ENCODE measurements around the gene FCN2. TPM values are rescaled to one million over a fixed set of nuclear protein-coding genes. Genes with fewer than 3 reads are reported as not detected.

The FCN2 gene
- total RNA-seq, 2 donors from 2014 or later = 2.0 TPM; not detected in 1

- ATAC-seq = no peak
These were observed 3.9 kb downstream of the FCN2 start for GRCh38 chr9:134884492-134884891.

GRCh38 chr9:134885001-134885678 lies 4.5 kb downstream of the FCN2 start:
- DNase-seq (no peak), ATAC-seq (no peak)
- intact Hi-C loops (cut with DNase I) = no loop called here

More at GRCh38 chr9:134884492-134884891, 3.9 kb downstream of the FCN2 start:
- intact Hi-C loops (cut with DNase I) = no loop called here
- DNase-seq = no peak

DNA sequence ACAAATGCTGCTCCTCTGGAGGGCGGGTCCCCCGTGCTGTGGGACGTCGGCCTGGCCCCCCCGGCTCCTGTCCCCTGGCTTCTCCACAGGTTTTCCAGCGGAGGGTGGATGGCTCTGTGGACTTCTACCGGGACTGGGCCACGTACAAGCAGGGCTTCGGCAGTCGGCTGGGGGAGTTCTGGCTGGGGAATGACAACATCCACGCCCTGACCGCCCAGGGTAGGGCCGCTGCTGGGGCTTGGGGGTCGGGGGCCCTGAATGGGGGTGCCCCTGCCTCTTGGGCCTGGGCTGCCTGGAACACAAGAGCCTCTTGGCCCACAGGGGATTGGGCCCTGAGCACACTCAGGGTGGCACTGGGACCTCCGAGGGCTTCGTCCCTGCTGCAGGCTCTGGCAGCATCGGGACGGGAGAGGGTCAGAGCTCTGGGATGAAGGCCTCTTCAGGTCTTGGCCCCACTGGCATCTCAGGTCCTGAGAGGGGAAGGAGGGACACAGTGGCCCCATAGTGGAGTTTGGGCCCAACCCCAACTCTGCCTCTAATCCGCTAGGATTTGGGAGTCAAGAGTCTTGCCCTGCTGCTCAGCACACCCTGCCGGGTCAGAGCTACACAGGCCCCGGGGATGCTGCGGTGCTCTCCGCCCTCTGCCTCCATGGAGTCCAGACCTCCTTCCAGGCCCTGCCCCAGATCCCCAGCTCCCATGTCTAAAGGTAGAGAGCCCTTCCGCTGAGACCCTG lies 5.2 kb downstream of the FCN2 start:
- DNase-seq = no peak
- no peak for ATAC-seq
- intact Hi-C loops (cut with DNase I) = no loop called here

DNA sequence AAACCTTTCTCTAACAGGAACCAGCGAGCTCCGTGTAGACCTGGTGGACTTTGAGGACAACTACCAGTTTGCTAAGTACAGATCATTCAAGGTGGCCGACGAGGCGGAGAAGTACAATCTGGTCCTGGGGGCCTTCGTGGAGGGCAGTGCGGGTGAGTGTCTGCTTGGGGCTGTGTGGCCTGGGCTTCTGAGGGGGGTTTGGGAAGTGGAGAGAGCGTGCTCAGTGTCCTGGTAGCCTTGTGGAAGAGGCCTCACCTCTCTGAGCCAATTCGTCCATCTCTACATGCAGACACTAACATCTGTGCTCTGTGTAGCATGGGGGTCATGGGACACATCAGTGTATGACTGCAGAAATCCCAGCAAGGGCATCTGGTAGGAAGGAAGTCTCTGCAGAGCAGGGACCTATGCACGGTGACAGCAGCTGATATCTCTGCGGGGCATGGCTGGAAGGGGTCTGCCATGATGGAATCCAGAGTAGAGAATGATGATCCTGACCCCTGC lies 5.9 kb downstream of the FCN2 start:
- no peak for DNase-seq
- intact Hi-C loops (cut with DNase I) = no loop called here
- ATAC-seq = no peak

- DNase-seq (no peak), ATAC-seq (no peak)
- intact Hi-C loops (cut with DNase I) = no loop called here
These were observed 6.6 kb downstream of the FCN2 start for GRCh38 chr9:134887219-134887618.

DNA sequence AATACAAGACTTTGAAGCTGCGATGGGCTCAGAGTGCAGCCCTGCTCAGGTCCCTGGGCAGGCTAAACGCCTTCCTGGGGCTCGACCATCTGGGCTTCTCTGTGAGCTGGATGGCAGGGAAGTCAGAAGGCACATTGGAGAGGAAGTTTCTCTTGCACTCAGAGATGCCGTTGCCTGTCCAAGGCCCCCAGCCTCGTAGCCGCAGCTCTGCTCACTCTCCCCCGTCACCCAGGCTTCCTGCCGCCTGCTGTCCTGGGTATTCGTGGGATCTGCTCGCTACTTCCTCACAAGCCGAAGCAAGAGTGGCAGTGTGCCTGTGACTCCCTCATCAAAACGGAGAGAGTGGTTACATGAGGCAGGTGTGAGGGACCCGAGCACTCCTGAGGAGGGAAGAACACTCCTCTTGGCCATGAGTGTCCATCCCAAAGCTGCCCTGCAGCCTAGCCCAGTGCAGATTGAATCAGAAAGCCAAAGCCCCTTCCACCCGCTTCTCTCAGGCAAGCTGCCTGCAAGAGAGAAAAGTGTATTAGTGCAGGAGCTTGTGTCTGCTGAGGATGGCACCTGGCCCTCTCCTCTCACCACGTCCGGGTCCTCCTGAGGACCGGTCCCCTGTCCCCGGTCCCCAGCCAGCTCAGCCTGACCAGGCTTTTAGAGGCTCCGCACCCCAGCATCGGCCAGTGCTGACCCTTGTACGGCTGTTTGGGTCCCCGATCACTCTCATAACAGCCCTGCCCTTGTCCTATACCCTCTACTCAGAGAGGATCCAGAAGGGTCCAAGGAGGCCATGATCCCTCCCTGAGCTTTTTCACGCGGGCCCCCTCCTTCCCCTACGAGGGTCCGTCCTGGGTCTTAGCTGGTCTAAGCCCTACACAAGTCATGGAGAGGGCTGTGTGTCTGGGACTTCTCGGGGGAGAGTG lies 7.3 kb downstream of the FCN2 start:
- DNase-seq = no peak
- ATAC-seq = no peak
- intact Hi-C loops (cut with DNase I) = no loop called here

GRCh38 chr9:134888603-134889190 lies 8.1 kb downstream of the FCN2 start:
- ATAC-seq (no peak), DNase-seq (no peak)
- intact Hi-C loops (cut with DNase I) = no loop called here

GRCh38 chr9:134889386-134890154 lies 9.0 kb downstream of the FCN2 start:
- no peak for ATAC-seq
- no peak for DNase-seq
- intact Hi-C loops (cut with DNase I) = no loop called here

- ATAC-seq = no peak
- no peak for DNase-seq
- intact Hi-C loops (cut with DNase I) = no loop called here
These were observed 9.5 kb downstream of the FCN2 start for GRCh38 chr9:134890155-134890495.

GRCh38 chr9:134891053-134891452 lies 10.4 kb downstream of the FCN2 start:
- ATAC-seq (no peak), DNase-seq (no peak)
- intact Hi-C loops (cut with DNase I) = no loop called here

GRCh38 chr9:134891713-134892112 lies 11.1 kb downstream of the FCN2 start:
- ATAC-seq = no peak
- DNase-seq = no peak
- intact Hi-C loops (cut with DNase I) = no loop called here

DNA sequence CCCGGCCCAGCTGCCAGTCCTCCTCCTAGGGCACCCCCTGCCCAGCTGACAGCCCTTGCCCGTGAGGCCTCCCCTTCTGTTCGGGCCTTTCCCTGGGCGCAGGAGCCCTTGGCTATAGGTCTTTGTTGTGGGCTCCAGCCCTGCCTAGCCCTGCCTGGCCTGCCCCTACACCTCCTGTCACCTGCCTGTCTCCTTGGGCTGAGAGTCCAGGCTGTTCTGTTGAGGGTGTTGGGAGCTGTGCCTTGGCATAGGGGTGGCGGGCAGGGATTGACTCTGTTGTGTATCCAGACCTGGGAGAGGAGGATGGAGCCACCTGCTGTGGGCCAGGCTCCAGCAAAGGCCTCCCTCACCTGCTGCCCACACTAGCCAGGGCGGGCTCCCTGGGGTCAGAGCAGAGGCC lies 11.6 kb downstream of the FCN2 start:
- ATAC-seq = no peak
- no peak for DNase-seq
- intact Hi-C loops (cut with DNase I) = no loop called here

GRCh38 chr9:134892820-134893420 lies 12.3 kb downstream of the FCN2 start:
- intact Hi-C loops (cut with DNase I) = no loop called here
- DNase-seq (no peak), ATAC-seq (no peak)

DNA sequence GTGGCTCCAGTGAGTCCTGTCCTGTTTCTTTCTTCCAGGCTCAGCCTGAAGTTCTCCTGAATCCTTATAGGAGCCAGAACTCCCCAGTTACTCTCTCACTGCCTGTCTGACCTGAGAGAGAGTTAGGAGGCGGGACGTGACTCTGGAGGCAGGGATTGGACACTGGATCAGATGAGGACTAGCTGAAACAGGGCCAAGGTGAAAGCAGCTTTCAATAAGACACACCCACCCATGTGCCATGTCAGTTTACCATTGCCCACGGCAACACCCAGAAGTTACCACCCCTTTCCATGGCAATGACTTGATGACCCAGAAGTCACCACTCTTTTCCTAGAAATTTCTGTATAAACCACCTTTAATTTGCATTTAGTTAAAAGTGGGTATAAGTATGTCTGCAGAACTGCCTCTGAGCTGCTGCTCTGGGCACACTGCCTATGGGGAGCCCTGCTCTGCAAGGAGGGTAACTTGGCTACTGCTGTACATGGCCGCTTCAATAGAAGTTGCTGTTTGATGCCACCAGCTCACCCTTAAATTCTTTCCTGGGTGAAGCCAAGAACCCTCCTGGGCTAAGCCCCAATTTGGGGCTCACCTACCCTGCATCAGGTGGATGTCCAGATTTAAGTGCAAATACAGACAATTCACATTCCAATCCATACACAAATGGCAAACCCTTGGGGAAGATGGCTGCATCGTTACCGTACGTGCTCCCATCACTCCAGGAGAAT lies 13.7 kb downstream of the FCN2 start:
- intact Hi-C loops (cut with DNase I) = no loop called here

DNA sequence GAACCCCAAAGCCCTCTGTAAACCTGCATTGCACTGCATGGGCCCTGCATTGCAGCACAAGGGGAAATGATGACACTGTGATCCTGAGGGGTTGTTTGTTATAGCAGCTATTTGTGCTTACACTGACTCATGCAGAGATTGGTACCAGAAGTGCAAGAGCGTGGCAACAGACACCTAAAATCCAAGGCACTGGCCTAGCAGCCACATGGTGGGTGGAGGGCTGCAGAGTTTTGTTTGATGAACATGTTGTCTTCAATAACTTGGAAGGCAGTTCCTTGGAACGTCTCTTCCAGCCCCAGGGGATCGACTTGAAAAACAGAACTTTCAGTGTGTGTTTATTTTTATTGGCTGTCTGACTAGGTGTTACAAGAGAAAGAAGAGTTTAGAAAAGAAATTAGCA lies 14.5 kb downstream of the FCN2 start:
- intact Hi-C loops (cut with DNase I) = no loop called here
- DNase-seq = no peak
- ATAC-seq = peak in 1 of 2 donors; percentile 20

More for the DNA sequence above, 13.7 kb downstream of the FCN2 start:
- DNase-seq (no peak), ATAC-seq (no peak)

GRCh38 chr9:134895567-134895907 lies 14.9 kb downstream of the FCN2 start:
- ATAC-seq (no peak), DNase-seq (no peak)
- intact Hi-C loops (cut with DNase I) = no loop called here

GRCh38 chr9:134895908-134896833 lies 15.6 kb downstream of the FCN2 start:
- DNase-seq = peak; percentile 66
- ATAC-seq = peak; percentile 71 to 84
- intact Hi-C loops (cut with DNase I) = no loop called here
